Activated CD4-positive, alpha-beta T cell treated with anti-CD3 and anti-CD28 coated beads, Interleukin-2, amount 10 ng/mL, durations not matched to agents 24 days and 14 days (primary cell): ENCODE data around the gene SCN9A. TPM values are rescaled to one million over a fixed set of nuclear protein-coding genes. Genes with fewer than 3 reads are reported as not detected.

Experiments
- DNase-seq: peaks from one replicate; pipeline ENCODE4 v3.0.0; 2022
- H3K27ac Mint-ChIP-seq: one replicate; pipeline ENCODE4 v1.8.0; 2022; ENCODE audit warnings: mild to moderate bottlenecking, mixed read lengths
- H3K27me3 Mint-ChIP-seq: one replicate; pipeline ENCODE4 v1.8.0; 2022; ENCODE audit warnings: mixed read lengths
- H3K36me3 Mint-ChIP-seq: one replicate; pipeline ENCODE4 v1.8.0; 2022; ENCODE audit warnings: low read depth, mild to moderate bottlenecking, mixed read lengths
- H3K4me1 Mint-ChIP-seq: one replicate; pipeline ENCODE4 v1.8.0; 2021; ENCODE audit warnings: mixed read lengths
- H3K4me3 Mint-ChIP-seq: one replicate; pipeline ENCODE4 v1.8.0; 2022; ENCODE audit warnings: mild to moderate bottlenecking, moderate library complexity, mixed read lengths
- H3K9me3 Mint-ChIP-seq: one replicate; pipeline ENCODE4 v1.8.0; 2021; ENCODE audit warnings: mixed read lengths
- intact Hi-C: fragments of 100-400 bp; cut with micrococcal nuclease; formaldehyde crosslinking; loops from one replicate; pipeline ENCODE4 v1.15.1; 2023
- total RNA-seq: library from RNA; stranded (reverse); gene quantifications from 2 replicates; pipeline ENCODE4 v1.2.3, GENCODE V29; 2022

SCN9A gene
- total RNA-seq, 1 donor from 2014 or later = not detected

GRCh38 chr2:166393008-166393407 is 17.3 kb upstream of the SCN9A start:
- no peak overlapping the region for H3K27ac Mint-ChIP-seq
- H3K4me1 Mint-ChIP-seq = no peaks in the 10 kb centered on the region
- no peaks in the 10 kb centered on the region for H3K9me3 Mint-ChIP-seq
- DNase-seq = no peak
- intact Hi-C loops = no loop called here
- no peak overlapping the region for H3K4me3 Mint-ChIP-seq
- H3K36me3 Mint-ChIP-seq = no peaks in the 10 kb centered on the region
- H3K27me3 Mint-ChIP-seq = no peaks in the 10 kb centered on the region

- Mint-ChIP-seq H3K36me3 (no peaks in the 10 kb centered on the region), H3K4me1 (no peaks in the 10 kb centered on the region), H3K9me3 (no peaks in the 10 kb centered on the region), H3K4me3 (no peak overlapping the region), H3K27me3 (peaks cover 3% of the 10 kb centered on the region), H3K27ac (no peak overlapping the region)
- intact Hi-C loops = no loop called here
- no peak for DNase-seq
Observed at GRCh38 chr2:166388481-166389070, 12.8 kb upstream of the SCN9A start.

- DNase-seq = no peak
- peaks cover 3% of the 10 kb centered on the region for H3K27me3 Mint-ChIP-seq
- H3K9me3 Mint-ChIP-seq = no peaks in the 10 kb centered on the region
- H3K4me1 Mint-ChIP-seq = no peaks in the 10 kb centered on the region
- no peak overlapping the region for H3K4me3 Mint-ChIP-seq
- no peak overlapping the region for H3K27ac Mint-ChIP-seq
- intact Hi-C loops = no loop called here
- H3K36me3 Mint-ChIP-seq = no peaks in the 10 kb centered on the region
Observed at GRCh38 chr2:166385313-166385712, 9.6 kb upstream of the SCN9A start.

- no peaks in the 10 kb centered on the region for H3K9me3 Mint-ChIP-seq
- no peak overlapping the region for H3K4me3 Mint-ChIP-seq
- H3K4me1 Mint-ChIP-seq = no peaks in the 10 kb centered on the region
- no peak for DNase-seq
- peaks cover 3% of the 10 kb centered on the region for H3K27me3 Mint-ChIP-seq
- H3K27ac Mint-ChIP-seq = no peak overlapping the region
- intact Hi-C loops = no loop called here
- no peaks in the 10 kb centered on the region for H3K36me3 Mint-ChIP-seq
Observed at GRCh38 chr2:166384774-166385173, 9.0 kb upstream of the SCN9A start.

- H3K27ac Mint-ChIP-seq = no peak overlapping the region
- peaks cover 3% of the 10 kb centered on the region for H3K9me3 Mint-ChIP-seq
- no peaks in the 10 kb centered on the region for H3K36me3 Mint-ChIP-seq
- intact Hi-C loops = no loop called here
- no peak overlapping the region for H3K4me3 Mint-ChIP-seq
- no peaks in the 10 kb centered on the region for H3K4me1 Mint-ChIP-seq
- peaks cover 7% of the 10 kb centered on the region for H3K27me3 Mint-ChIP-seq
- DNase-seq = no peak
Observed at GRCh38 chr2:166382448-166382847, 6.7 kb upstream of the SCN9A start.

- H3K27ac Mint-ChIP-seq = no peak overlapping the region
- H3K36me3 Mint-ChIP-seq = no peaks in the 10 kb centered on the region
- peaks cover 4% of the 10 kb centered on the region for H3K9me3 Mint-ChIP-seq
- no peak overlapping the region for H3K4me3 Mint-ChIP-seq
- intact Hi-C loops = no loop called here
- H3K4me1 Mint-ChIP-seq = peaks cover 4% of the 10 kb centered on the region
- no peak for DNase-seq
- peaks cover 20% of the 10 kb centered on the region for H3K27me3 Mint-ChIP-seq
Observed at GRCh38 chr2:166380615-166381014, 4.9 kb upstream of the SCN9A start.

- H3K4me3 Mint-ChIP-seq = no peak overlapping the region
- DNase-seq = no peak
- no peak overlapping the region for H3K27ac Mint-ChIP-seq
- H3K4me1 Mint-ChIP-seq = peaks cover 13% of the 10 kb centered on the region
- no peaks in the 10 kb centered on the region for H3K36me3 Mint-ChIP-seq
- intact Hi-C loops = no loop called here
- H3K9me3 Mint-ChIP-seq = peaks cover 4% of the 10 kb centered on the region
- H3K27me3 Mint-ChIP-seq = peaks cover 40% of the 10 kb centered on the region
Observed at GRCh38 chr2:166376873-166377272, 1.1 kb upstream of the SCN9A start.

- intact Hi-C loops = no loop called here
- Mint-ChIP-seq H3K36me3 (no peaks in the 10 kb centered on the region), H3K4me1 (peaks cover 13% of the 10 kb centered on the region), H3K27ac (no peak overlapping the region), H3K9me3 (peaks cover 4% of the 10 kb centered on the region), H3K27me3 (peaks cover 40% of the 10 kb centered on the region), H3K4me3 (peak overlapping the region; percentile 77)
- DNase-seq = no peak
Observed at GRCh38 chr2:166376488-166376828, 714 bp upstream of the SCN9A start.

- peaks cover 13% of the 10 kb centered on the region for H3K4me1 Mint-ChIP-seq
- peak; percentile 62 for DNase-seq
- H3K36me3 Mint-ChIP-seq = no peaks in the 10 kb centered on the region
- no peak overlapping the region for H3K27ac Mint-ChIP-seq
- peaks cover 40% of the 10 kb centered on the region for H3K27me3 Mint-ChIP-seq
- peaks cover 4% of the 10 kb centered on the region for H3K9me3 Mint-ChIP-seq
- H3K4me3 Mint-ChIP-seq = peak overlapping the region; percentile 77
- intact Hi-C loops = no loop called here
Observed at GRCh38 chr2:166375195-166375735, 479 bp downstream of the SCN9A start.

- H3K36me3 Mint-ChIP-seq = no peaks in the 10 kb centered on the region
- H3K9me3 Mint-ChIP-seq = peaks cover 4% of the 10 kb centered on the region
- peaks cover 13% of the 10 kb centered on the region for H3K4me1 Mint-ChIP-seq
- H3K4me3 Mint-ChIP-seq = no peak overlapping the region
- intact Hi-C loops = no loop called here
- H3K27ac Mint-ChIP-seq = no peak overlapping the region
- DNase-seq = peak; percentile 57
- peaks cover 40% of the 10 kb centered on the region for H3K27me3 Mint-ChIP-seq
Observed at GRCh38 chr2:166373951-166374350, 1.8 kb downstream of the SCN9A start.

- Mint-ChIP-seq H3K36me3 (no peaks in the 10 kb centered on the region), H3K27ac (no peak overlapping the region), H3K4me1 (peaks cover 13% of the 10 kb centered on the region), H3K4me3 (no peak overlapping the region), H3K27me3 (peaks cover 40% of the 10 kb centered on the region), H3K9me3 (peaks cover 4% of the 10 kb centered on the region)
- intact Hi-C loops = no loop called here
- no peak for DNase-seq
Observed at GRCh38 chr2:166373539-166373938, 2.2 kb downstream of the SCN9A start.

- intact Hi-C loops = no loop called here
- Mint-ChIP-seq H3K36me3 (no peaks in the 10 kb centered on the region), H3K27ac (no peak overlapping the region), H3K4me1 (peaks cover 13% of the 10 kb centered on the region), H3K27me3 (peaks cover 38% of the 10 kb centered on the region), H3K9me3 (peaks cover 4% of the 10 kb centered on the region), H3K4me3 (no peak overlapping the region)
- no peak for DNase-seq
Observed at GRCh38 chr2:166373105-166373504, 2.6 kb downstream of the SCN9A start.

- intact Hi-C loops = no loop called here
- peaks cover 13% of the 10 kb centered on the region for H3K4me1 Mint-ChIP-seq
- H3K27ac Mint-ChIP-seq = no peak overlapping the region
- H3K4me3 Mint-ChIP-seq = no peak overlapping the region
- no peaks in the 10 kb centered on the region for H3K9me3 Mint-ChIP-seq
- no peaks in the 10 kb centered on the region for H3K36me3 Mint-ChIP-seq
- DNase-seq = no peak
- H3K27me3 Mint-ChIP-seq = peaks cover 31% of the 10 kb centered on the region
Observed at GRCh38 chr2:166372046-166372445, 3.7 kb downstream of the SCN9A start.

GRCh38 chr2:166365803-166366420 is 9.8 kb downstream of the SCN9A start:
- no peaks in the 10 kb centered on the region for H3K36me3 Mint-ChIP-seq
- H3K9me3 Mint-ChIP-seq = no peaks in the 10 kb centered on the region
- no peak overlapping the region for H3K4me3 Mint-ChIP-seq
- no peaks in the 10 kb centered on the region for H3K4me1 Mint-ChIP-seq
- DNase-seq = no peak
- intact Hi-C loops = no loop called here
- no peaks in the 10 kb centered on the region for H3K27me3 Mint-ChIP-seq
- no peak overlapping the region for H3K27ac Mint-ChIP-seq

- H3K27ac Mint-ChIP-seq = no peak overlapping the region
- H3K27me3 Mint-ChIP-seq = no peaks in the 10 kb centered on the region
- DNase-seq = no peak
- H3K9me3 Mint-ChIP-seq = no peaks in the 10 kb centered on the region
- H3K36me3 Mint-ChIP-seq = no peaks in the 10 kb centered on the region
- H3K4me1 Mint-ChIP-seq = no peaks in the 10 kb centered on the region
- intact Hi-C loops = no loop called here
- no peak overlapping the region for H3K4me3 Mint-ChIP-seq
Observed at GRCh38 chr2:166365239-166365638, 10.5 kb downstream of the SCN9A start.
